Fibroblast of upper back skin (primary cell): Measurements from ENCODE around the gene SRPK2.

ENCODE experiments used
- DNase-seq: peaks from one replicate; pipeline ENCODE4 v3.0.0-alpha.2; 2013

SRPK2 gene

GRCh38 chr7:105178177-105178576 lies 210.5 kb downstream of the SRPK2 start:
- no peak for DNase-seq

- no peak for DNase-seq
Measured at GRCh38 chr7:105177026-105177425, 211.7 kb downstream of the SRPK2 start.

- DNase-seq, result no peak
Measured at GRCh38 chr7:105173586-105173985, 215.1 kb downstream of the SRPK2 start.

- DNase-seq, result no peak
Measured at GRCh38 chr7:105164751-105165150, 224.0 kb downstream of the SRPK2 start.

- DNase-seq, result no peak
Measured at GRCh38 chr7:105163718-105164117, 225.0 kb downstream of the SRPK2 start.

- DNase-seq, result no peak
Measured at GRCh38 chr7:105161366-105161765, 227.4 kb downstream of the SRPK2 start.

GRCh38 chr7:105157278-105157677 lies 231.4 kb downstream of the SRPK2 start:
- no peak for DNase-seq

GRCh38 chr7:105156731-105157130 lies 232.0 kb downstream of the SRPK2 start:
- DNase-seq, result peak; percentile 44

- DNase-seq, result no peak
Measured at GRCh38 chr7:105154084-105154483, 234.6 kb downstream of the SRPK2 start.

- DNase-seq, result no peak
Measured at GRCh38 chr7:105153531-105153930, 235.2 kb downstream of the SRPK2 start.

GRCh38 chr7:105151152-105151551 lies 237.6 kb downstream of the SRPK2 start:
- DNase-seq, result no peak

- DNase-seq, result peak; percentile 46
Measured at GRCh38 chr7:105149827-105150226, 238.9 kb downstream of the SRPK2 start.

GRCh38 chr7:105141068-105141467 lies 247.7 kb downstream of the SRPK2 start:
- peak; percentile 57 for DNase-seq

GRCh38 chr7:105139381-105139780 lies 249.3 kb downstream of the SRPK2 start:
- DNase-seq, result no peak

- no peak for DNase-seq
Measured at GRCh38 chr7:105137898-105138297, 250.8 kb downstream of the SRPK2 start.

GRCh38 chr7:105136221-105136620 lies 252.5 kb downstream of the SRPK2 start:
- no peak for DNase-seq

- no peak for DNase-seq
Measured at GRCh38 chr7:105133986-105134655, 254.6 kb downstream of the SRPK2 start.

GRCh38 chr7:105133358-105133757 lies 255.4 kb downstream of the SRPK2 start:
- no peak for DNase-seq

GRCh38 chr7:105132835-105133234 lies 255.9 kb downstream of the SRPK2 start:
- DNase-seq, result no peak

GRCh38 chr7:105132335-105132734 lies 256.4 kb downstream of the SRPK2 start:
- DNase-seq, result no peak

GRCh38 chr7:105131890-105132289 lies 256.8 kb downstream of the SRPK2 start:
- DNase-seq, result no peak

GRCh38 chr7:105131033-105131656 lies 257.6 kb downstream of the SRPK2 start:
- no peak for DNase-seq

- no peak for DNase-seq
Measured at GRCh38 chr7:105130580-105130979, 258.1 kb downstream of the SRPK2 start.

GRCh38 chr7:105130048-105130447 lies 258.7 kb downstream of the SRPK2 start:
- DNase-seq, result no peak

- no peak for DNase-seq
Measured at GRCh38 chr7:105127179-105127578, 261.5 kb downstream of the SRPK2 start.
